Kidney epithelial cell (primary cell): Measurements from ENCODE around the gene CTTNBP2. TPM values are rescaled to one million over a fixed set of nuclear protein-coding genes. Genes with fewer than 3 reads are reported as not detected.
A peak's percentile ranks its signal among the peaks of the same experiment; 100 is the strongest.

Source experiments
- DNase-seq: peaks from one replicate; pipeline ENCODE4 v3.0.0-alpha.2; 2010; ENCODE audit warnings: low read depth
- H3K27me3 ChIP-seq: 2 replicates; pipeline ENCODE4 v1.6.0; 2011; ENCODE audit warnings: low read length; ENCODE audit not compliant: control insufficient read depth, insufficient read depth
- H3K36me3 ChIP-seq: 2 replicates; pipeline ENCODE4 v1.5.1; 2011; ENCODE audit warnings: low read length; ENCODE audit not compliant: control insufficient read depth, insufficient read depth
- H3K4me3 ChIP-seq: 2 replicates; pipeline ENCODE4 v1.5.1; 2011; ENCODE audit warnings: low read depth, mild to moderate bottlenecking, control low read depth, low read length
- CTCF ChIP-seq: IDR thresholded peaks from 2 replicates; pipeline ENCODE4 v1.5.1; 2011; ENCODE audit warnings: mild to moderate bottlenecking, moderate library complexity, low read length, control low read depth, inconsistent platforms; ENCODE audit not compliant: insufficient read depth, poor library complexity, severe bottlenecking
- total RNA-seq: library from RNA; depleted of rRNA; stranded (reverse); fragments of >200 nt; gene quantifications from 2 replicates; pipeline ENCODE4 v1.2.3, GENCODE V29; 2015

CTTNBP2 gene
- total RNA-seq, 1 donor from 2014 or later: 5.3 TPM

GRCh38 chr7:117827862-117828261, 45.4 kb downstream of the CTTNBP2 start:
- no peak for TF ChIP-seq CTCF
- peak; percentile 88 for DNase-seq
- no peaks in the 10 kb centered on the region for H3K36me3 ChIP-seq
- H3K4me3 ChIP-seq: no peak overlapping the region
- no peaks in the 10 kb centered on the region for H3K27me3 ChIP-seq

- H3K27me3 ChIP-seq: no peaks in the 10 kb centered on the region
- DNase-seq: no peak
- H3K4me3 ChIP-seq: no peak overlapping the region
- no peaks in the 10 kb centered on the region for H3K36me3 ChIP-seq
- TF ChIP-seq CTCF: no peak
Measured at GRCh38 chr7:117825132-117825531, 48.1 kb downstream of the CTTNBP2 start.

GRCh38 chr7:117824592-117824991, 48.6 kb downstream of the CTTNBP2 start:
- DNase-seq: no peak
- Histone ChIP-seq H3K36me3 (no peaks in the 10 kb centered on the region), H3K27me3 (no peaks in the 10 kb centered on the region), H3K4me3 (no peak overlapping the region)
- no peak for TF ChIP-seq CTCF

GRCh38 chr7:117819558-117819957, 53.7 kb downstream of the CTTNBP2 start:
- Histone ChIP-seq H3K4me3 (no peak overlapping the region), H3K27me3 (no peaks in the 10 kb centered on the region), H3K36me3 (no peaks in the 10 kb centered on the region)
- DNase-seq: no peak
- TF ChIP-seq CTCF: no peak

- H3K36me3 ChIP-seq: no peaks in the 10 kb centered on the region
- no peak overlapping the region for H3K4me3 ChIP-seq
- TF ChIP-seq CTCF: no peak
- no peaks in the 10 kb centered on the region for H3K27me3 ChIP-seq
- no peak for DNase-seq
Measured at GRCh38 chr7:117818232-117818631, 55.0 kb downstream of the CTTNBP2 start.

GRCh38 chr7:117816727-117817126, 56.5 kb downstream of the CTTNBP2 start:
- TF ChIP-seq CTCF: no peak
- no peak overlapping the region for H3K4me3 ChIP-seq
- DNase-seq: no peak
- no peaks in the 10 kb centered on the region for H3K36me3 ChIP-seq
- H3K27me3 ChIP-seq: no peaks in the 10 kb centered on the region
